ENCODE results near the gene ATP6AP1.

The ATP6AP1 gene

DNA sequence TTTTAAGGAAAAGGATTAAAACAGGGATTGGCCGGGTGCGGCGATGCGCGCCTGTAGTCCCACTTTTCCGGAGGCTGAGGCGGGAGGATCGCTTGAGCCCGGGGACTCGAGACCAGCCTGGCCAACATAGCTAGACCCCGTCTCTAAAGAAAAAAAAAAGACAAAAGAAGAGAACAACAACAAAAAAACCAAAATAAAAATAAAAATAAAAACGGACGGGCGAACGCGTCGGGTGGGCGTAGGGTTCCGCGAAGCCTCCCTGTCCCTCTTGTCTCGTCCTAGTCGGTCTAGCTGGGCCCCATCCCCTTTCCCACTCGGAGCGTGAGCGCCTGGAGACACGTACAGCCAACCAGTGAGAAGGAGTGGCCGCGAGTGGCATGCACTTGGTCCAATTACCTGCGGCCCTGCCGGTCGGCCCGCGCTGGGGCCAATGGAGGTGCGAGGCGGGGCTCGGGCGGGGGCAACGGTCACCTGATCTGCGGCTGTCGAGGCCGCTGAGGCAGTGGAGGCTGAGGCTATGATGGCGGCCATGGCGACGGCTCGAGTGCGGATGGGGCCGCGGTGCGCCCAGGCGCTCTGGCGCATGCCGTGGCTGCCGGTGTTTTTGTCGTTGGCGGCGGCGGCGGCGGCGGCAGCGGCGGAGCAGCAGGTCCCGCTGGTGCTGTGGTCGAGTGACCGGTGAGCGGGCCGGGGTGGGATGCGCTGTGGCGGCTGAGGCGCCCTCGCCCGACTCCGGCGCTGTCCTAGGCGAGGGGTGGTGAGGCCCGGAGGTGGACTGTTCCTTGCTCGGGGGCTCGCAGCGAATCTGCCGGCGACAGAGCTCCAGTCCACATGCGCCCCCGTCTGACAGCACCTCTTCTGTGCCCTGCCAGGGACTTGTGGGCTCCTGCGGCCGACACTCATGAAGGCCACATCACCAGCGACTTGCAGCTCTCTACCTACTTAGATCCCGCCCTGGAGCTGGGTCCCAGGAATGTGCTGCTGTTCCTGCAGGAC lies at the start of gene ATP6AP1:
Gene ATP6AP1 (plus strand): TSS at position 502 of the 996 bp plus-strand sequence. CDS start 16 bp downstream, at position 518.
- TF ChIP-seq ZNF384 (IDR thresholded peaks at IDR 0.05) (no peak; the same call in 1 of the 2 replicates), ELF4 (IDR thresholded peaks at IDR 0.05) (no peak), TARDBP (IDR thresholded peaks at IDR 0.05) (no peak), PKNOX1 (IDR thresholded peaks at IDR 0.05) (peak; percentile 100), SUZ12 (IDR thresholded peaks at IDR 0.05) (no peak), BHLHE40 (IDR thresholded peaks at IDR 0.05; ENCODE audit: borderline replicate concordance) (no peak), FOXA1 (IDR thresholded peaks at IDR 0.05) (no peak), CTBP1 (IDR thresholded peaks at IDR 0.05; ENCODE audit: borderline replicate concordance) (no peak), FOXM1 (IDR thresholded peaks at IDR 0.05; ENCODE audit: borderline replicate concordance) (no peak), SP1 (IDR thresholded peaks at IDR 0.05) (no peak), FOXK2 (IDR thresholded peaks at IDR 0.05) (no peak), ARNT (IDR thresholded peaks at IDR 0.05) (no peak), HDGF (IDR thresholded peaks at IDR 0.05; ENCODE audit: borderline replicate concordance) (no peak), NFRKB (IDR thresholded peaks at IDR 0.05) (no peak), L3MBTL2 (conservative IDR thresholded peaks at IDR 0.05) (peak; percentile 85), LEF1 (IDR thresholded peaks at IDR 0.05; ENCODE audit: borderline replicate concordance) (no peak)
- ChIA-PET CTCF (interaction anchor here (0.6 to 1.7 kb wide), 3 partner anchors 24 to 99 kb away, joined by 3 to 5 read pairs (median 4); no protein-coding TSS in a partner anchor), POLR2A (interaction anchor here (0.6 to 2.4 kb wide), 10 partner anchors 10 to 99 kb away, joined by 3 to 14 read pairs (median 4); partner anchors contain the start of genes FAM50A, RPL10, SLC10A3 and TAFAZZIN)
- DNase-seq (ENCODE audit: extremely low spot score): peak; percentile 95

DNA sequence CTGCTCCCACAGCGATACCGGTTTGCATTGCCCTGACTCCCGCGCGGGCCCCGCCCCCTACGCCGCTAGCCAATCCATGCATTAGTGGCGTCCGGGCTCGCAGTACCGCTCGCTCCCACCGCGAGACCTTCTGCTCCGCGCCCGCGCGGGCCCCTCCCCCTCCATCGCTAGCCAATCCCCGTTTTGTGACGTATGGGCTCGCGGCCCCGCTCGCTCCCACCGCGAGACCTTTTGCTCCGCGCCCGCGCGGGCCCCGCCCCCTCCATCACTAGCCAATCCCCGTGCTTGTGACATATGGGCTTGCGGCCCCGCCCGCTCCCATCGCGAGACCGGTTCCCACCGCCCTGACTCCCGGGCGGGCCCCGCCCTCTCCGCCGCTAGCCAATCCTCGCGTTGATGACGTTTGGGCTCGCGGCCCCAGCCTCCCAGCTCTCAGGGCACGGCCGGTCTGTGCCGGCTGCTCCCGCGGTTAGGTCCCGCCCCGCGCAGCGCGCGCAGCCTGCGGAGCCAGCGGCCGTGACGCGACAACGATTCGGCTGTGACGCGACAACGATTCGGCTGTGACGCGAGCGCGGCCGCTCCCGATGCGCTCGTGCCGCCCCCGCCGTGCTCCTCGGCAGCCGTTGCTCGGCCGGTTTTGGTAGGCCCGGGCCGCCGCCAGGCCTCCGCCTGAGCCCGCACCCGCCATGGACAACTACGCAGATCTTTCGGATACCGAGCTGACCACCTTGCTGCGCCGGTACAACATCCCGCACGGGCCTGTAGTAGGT lies 49.5 kb upstream of the ATP6AP1 start, which contains the start of gene EMD:
Gene EMD (plus strand): TSS at position 497 of the 770 bp plus-strand sequence. CDS start 190 bp downstream, at position 687.
- POLR2A ChIA-PET: interaction anchor here (0.7 to 1.6 kb wide), 4 partner anchors 8 to 111 kb away, joined by 3 to 5 read pairs (median 4); partner anchors contain the start of genes RPL10 and SLC10A3
- peak; percentile 94 for DNase-seq (ENCODE audit: extremely low spot score)
- CTCF ChIA-PET: no interaction called here
- 0 out of 2 replicates have a peak, but pooled peaks have one; percentile 15 for TF ChIP-seq HDGF (IDR thresholded peaks at IDR 0.05; ENCODE audit: borderline replicate concordance)
- TF ChIP-seq ZNF384 (IDR thresholded peaks at IDR 0.05): no peak
- TF ChIP-seq BHLHE40 (IDR thresholded peaks at IDR 0.05; ENCODE audit: borderline replicate concordance): no peak

DNA sequence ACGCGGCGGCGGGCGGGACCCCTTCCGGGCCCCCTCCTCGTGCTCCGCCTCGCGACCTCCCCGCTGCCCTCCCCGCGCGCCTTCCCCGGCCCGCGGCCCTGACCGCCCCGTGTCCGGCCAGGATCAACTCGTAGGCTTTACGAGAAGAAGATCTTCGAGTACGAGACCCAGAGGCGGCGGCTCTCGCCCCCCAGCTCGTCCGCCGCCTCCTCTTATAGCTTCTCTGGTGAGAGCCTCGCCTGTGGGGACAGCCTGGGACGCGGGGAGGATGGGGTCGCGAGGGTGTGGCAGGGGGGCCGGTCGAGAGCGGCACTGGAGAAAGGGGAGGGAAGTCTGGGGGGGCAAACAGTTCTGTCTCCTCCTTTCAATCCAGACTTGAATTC lies 48.9 kb upstream of the ATP6AP1 start:
- no peak for DNase-seq (ENCODE audit: extremely low spot score)
- TF ChIP-seq L3MBTL2 (conservative IDR thresholded peaks at IDR 0.05) (peak; percentile 36; the same call in 1 of the 2 replicates), ELF4 (IDR thresholded peaks at IDR 0.05) (no peak)
- ChIA-PET POLR2A (interaction anchor here (1.3 to 1.6 kb wide), 2 partner anchors 9 to 18 kb away, joined by 4 to 5 read pairs; partner anchors contain the start of gene RPL10), CTCF (no interaction called here)

DNA sequence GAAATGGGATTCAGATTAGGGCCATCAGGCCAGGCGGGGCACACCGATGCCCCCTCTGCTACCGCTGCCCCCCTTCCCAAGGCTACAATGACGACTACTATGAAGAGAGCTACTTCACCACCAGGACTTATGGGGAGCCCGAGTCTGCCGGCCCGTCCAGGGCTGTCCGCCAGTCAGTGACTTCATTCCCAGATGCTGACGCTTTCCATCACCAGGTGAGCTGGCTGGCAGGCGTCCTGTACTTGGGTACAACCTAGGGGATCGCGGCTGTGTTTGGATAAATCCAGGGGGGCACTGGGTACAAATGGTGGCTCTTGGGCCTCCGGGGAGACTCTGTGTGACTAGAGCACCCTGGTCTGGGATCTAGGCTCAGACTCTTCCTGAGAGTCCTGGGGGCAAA lies 48.3 kb upstream of the ATP6AP1 start:
- CTCF ChIA-PET: no interaction called here
- TF ChIP-seq CTBP1 (IDR thresholded peaks at IDR 0.05; ENCODE audit: borderline replicate concordance) (no peak), ARNT (IDR thresholded peaks at IDR 0.05) (no peak), PKNOX1 (IDR thresholded peaks at IDR 0.05) (no peak), TARDBP (IDR thresholded peaks at IDR 0.05) (no peak), ZNF384 (IDR thresholded peaks at IDR 0.05) (no peak), L3MBTL2 (conservative IDR thresholded peaks at IDR 0.05) (no peak), SUZ12 (IDR thresholded peaks at IDR 0.05) (no peak), SP1 (IDR thresholded peaks at IDR 0.05) (no peak), HDGF (IDR thresholded peaks at IDR 0.05; ENCODE audit: borderline replicate concordance) (no peak), BHLHE40 (IDR thresholded peaks at IDR 0.05; ENCODE audit: borderline replicate concordance) (no peak), FOXK2 (IDR thresholded peaks at IDR 0.05) (no peak)
- POLR2A ChIA-PET: interaction anchor here (1.6 kb wide), 1 partner anchor 18 kb away, joined by 5 read pairs; the partner anchor contains the start of gene RPL10
- DNase-seq (ENCODE audit: extremely low spot score): no peak

DNA sequence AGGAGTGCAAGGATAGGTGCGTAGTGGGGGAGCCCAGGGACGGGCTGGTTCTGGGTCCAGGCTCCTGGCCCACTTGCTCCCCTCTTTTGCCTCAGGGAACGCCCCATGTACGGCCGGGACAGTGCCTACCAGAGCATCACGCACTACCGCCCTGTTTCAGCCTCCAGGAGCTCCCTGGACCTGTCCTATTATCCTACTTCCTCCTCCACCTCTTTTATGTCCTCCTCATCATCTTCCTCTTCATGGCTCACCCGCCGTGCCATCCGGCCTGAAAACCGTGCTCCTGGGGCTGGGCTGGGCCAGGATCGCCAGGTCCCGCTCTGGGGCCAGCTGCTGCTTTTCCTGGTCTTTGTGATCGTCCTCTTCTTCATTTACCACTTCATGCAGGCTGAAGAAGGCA lies 47.7 kb upstream of the ATP6AP1 start:
- CTCF ChIA-PET: no interaction called here
- TF ChIP-seq NFRKB (IDR thresholded peaks at IDR 0.05) (no peak), L3MBTL2 (conservative IDR thresholded peaks at IDR 0.05) (no peak), SUZ12 (IDR thresholded peaks at IDR 0.05) (no peak), ZNF384 (IDR thresholded peaks at IDR 0.05) (no peak), BHLHE40 (IDR thresholded peaks at IDR 0.05; ENCODE audit: borderline replicate concordance) (no peak), FOXM1 (IDR thresholded peaks at IDR 0.05; ENCODE audit: borderline replicate concordance) (no peak), SP1 (IDR thresholded peaks at IDR 0.05) (no peak), HDGF (IDR thresholded peaks at IDR 0.05; ENCODE audit: borderline replicate concordance) (no peak), FOXK2 (IDR thresholded peaks at IDR 0.05) (no peak)
- no peak for DNase-seq (ENCODE audit: extremely low spot score)
- POLR2A ChIA-PET: no interaction called here

DNA sequence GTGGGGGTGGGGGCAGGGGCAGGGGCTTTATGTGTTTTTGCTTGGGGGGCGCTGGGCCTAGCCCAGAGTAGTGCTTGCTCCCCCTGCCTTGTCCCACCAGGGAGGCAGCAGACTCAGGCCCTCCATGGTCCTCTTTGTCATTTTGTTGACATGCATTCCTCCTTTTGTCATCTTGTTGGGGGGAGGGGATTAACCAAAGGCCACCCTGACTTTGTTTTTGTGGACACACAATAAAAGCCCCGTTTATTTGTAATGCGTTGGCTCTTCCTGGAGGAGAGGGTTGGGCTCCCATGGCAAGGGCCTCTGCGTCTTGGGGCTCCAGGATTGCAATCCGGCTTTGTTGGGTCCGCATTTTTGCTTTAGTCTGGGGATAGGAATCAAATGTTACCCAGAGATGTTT lies 47.2 kb upstream of the ATP6AP1 start:
- no peak for DNase-seq (ENCODE audit: extremely low spot score)
- TF ChIP-seq FOXA1 (IDR thresholded peaks at IDR 0.05): no peak
- TF ChIP-seq TARDBP (IDR thresholded peaks at IDR 0.05): no peak
- no peak for TF ChIP-seq ZNF384 (IDR thresholded peaks at IDR 0.05)
- TF ChIP-seq FOXM1 (IDR thresholded peaks at IDR 0.05; ENCODE audit: borderline replicate concordance): no peak
- TF ChIP-seq FOXK2 (IDR thresholded peaks at IDR 0.05): no peak
- ChIA-PET CTCF (interaction anchor here (1.1 to 1.2 kb wide), 2 partner anchors 8 kb away, joined by 3 to 4 read pairs; no protein-coding TSS in a partner anchor), POLR2A (interaction anchor here (0.7 kb wide), 1 partner anchor 10 kb away, joined by 4 read pairs; no protein-coding TSS in a partner anchor)

Data from HEK293T (cell line).